SU-DHL-6 (cell line): Measurements from ENCODE around the gene ARNT2.

Source experiments
- CTCF ChIP-seq: fragments of 200-600 bp; sonication (generic); IDR thresholded peaks from one replicate; pipeline ENCODE4 v1.5.1; 2017; ENCODE audit warnings: antibody characterized with exemption, mild to moderate bottlenecking, low read length, moderate library complexity; ENCODE audit not compliant: insufficient read depth, poor library complexity, severe bottlenecking
- EZH2phosphoT487 ChIP-seq: fragments of 200-600 bp; sonication (generic), shearing (Covaris generic); conservative IDR thresholded peaks from 2 replicates; pipeline ENCODE4 v1.6.1; 2018; ENCODE audit warnings: mild to moderate bottlenecking, antibody characterized with exemption, low read length, moderate library complexity, mixed read lengths

DNA sequence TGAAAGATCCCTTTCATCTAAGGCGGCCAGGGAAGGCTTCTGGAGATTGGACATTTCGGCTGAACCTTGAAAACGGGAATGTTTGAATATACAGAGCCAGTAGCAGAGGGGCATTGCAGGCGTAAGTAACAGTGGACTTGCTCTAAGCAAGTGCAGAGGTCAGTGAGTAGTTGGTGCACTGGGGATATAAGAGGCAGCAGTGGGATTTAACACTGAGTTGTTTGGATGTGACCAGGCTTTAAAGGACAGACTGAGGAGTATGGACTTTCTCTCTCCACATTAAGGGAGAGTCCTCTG is 1.3 kb downstream of the ARNT2 start:
- no peak for TF ChIP-seq CTCF
- TF ChIP-seq EZH2phosphoT487 = no peak
